Right lobe of liver (tissue), 4 donors: ENCODE results near the gene ACER1.

Source experiments
- CTCF ChIP-seq, 4 donors: fragments of 200-600 bp in 3 of 4; fragments of 450-650 bp in 1 of 4; IDR thresholded peaks; one replicate each; pipeline versions ENCODE4 v1.5.1 to v1.8.0; 2016 to 2022; ENCODE audit warnings: antibody characterized with exemption in 4 of 4, mild to moderate bottlenecking in 2 of 4
- POLR2A ChIP-seq: fragments of 450-650 bp; IDR thresholded peaks from one replicate; pipeline ENCODE4 v1.6.1; 2017; ENCODE audit warnings: antibody characterized with exemption, mild to moderate bottlenecking
- donor health status: DM: no; HTN: no; CAD: no.
- donor health status: DM: no; HTN: no; CAD: no.
- donor health status: DM: no; HTN: yes; CAD: no.

- TF ChIP-seq CTCF (IDR thresholded peaks at IDR 0.05): no peak
- TF ChIP-seq POLR2A: no peak
Observed at GRCh38 chr19:6352381-6353165, 19.2 kb upstream of the ACER1 start.
